K562 (cell line): ENCODE results near the gene CHCHD1. TPM values are rescaled to one million over a fixed set of nuclear protein-coding genes. Genes with fewer than 3 reads are reported as not detected.

Experiments used
- BRF1 ChIP-seq: IDR thresholded peaks from 3 replicates; pipeline ENCODE4 v1.6.1; 2011; ENCODE audit warnings: borderline replicate concordance, mild to moderate bottlenecking; ENCODE audit not compliant: insufficient read length; ENCODE audit errors: extremely low read depth
- CBX3 ChIP-seq, 2 experiments: IDR thresholded peaks; 1 replicate in 1 of 2; 2 replicates in 1 of 2; pipeline ENCODE4 v1.6.1; 2012; ENCODE audit warnings: inconsistent platforms in 2 of 2, low read length in 2 of 2, borderline replicate concordance in 1 of 2, control low read depth in 1 of 2
- DIDO1 ChIP-seq: fragments of 450-650 bp; IDR thresholded peaks from 2 replicates; pipeline ENCODE4 v1.6.1; 2016; ENCODE audit warnings: low read depth, missing biosample characterization, missing genetic modification characterization
- DNMT1 ChIP-seq: fragments of 450-650 bp; IDR thresholded peaks from 2 replicates; pipeline ENCODE4 v1.6.1; 2016; ENCODE audit warnings: antibody characterized with exemption, mild to moderate bottlenecking
- IRF2 ChIP-seq: sonication (generic); formaldehyde crosslinking; IDR thresholded peaks from 2 replicates; pipeline ENCODE4 v1.8.1; 2022; ENCODE audit warnings: mild to moderate bottlenecking, missing genetic modification reagents
- MCM3 ChIP-seq: fragments of 450-650 bp; IDR thresholded peaks from 2 replicates; pipeline ENCODE4 v1.6.1; 2016
- PHTF2 ChIP-seq: fragments of 250-450 bp; sonication (Bioruptor Pico); IDR thresholded peaks from 2 replicates; pipeline ENCODE4 v1.5.0; 2021; ENCODE audit warnings: mild to moderate bottlenecking
- PPARD ChIP-seq: fragments of 250-450 bp; sonication (Bioruptor Pico); IDR thresholded peaks from 2 replicates; pipeline ENCODE4 v1.8.0; 2022; ENCODE audit warnings: inconsistent platforms, mild to moderate bottlenecking, moderate library complexity
- RBM25 ChIP-seq: fragments of 200-400 bp; formaldehyde crosslinking; IDR thresholded peaks from 2 replicates; pipeline ENCODE4 v1.6.1; 2018; ENCODE audit warnings: low read length, low read depth, moderate library complexity; ENCODE audit not compliant: severe bottlenecking
- SMC3 ChIP-seq: conservative IDR thresholded peaks from 2 replicates; pipeline ENCODE4 v1.6.1; 2011; ENCODE audit warnings: low read depth, low read length, improper control_type of control experiment; ENCODE audit not compliant: insufficient read depth
- TAF7 ChIP-seq: fragments of 450-650 bp; IDR thresholded peaks from 2 replicates; pipeline ENCODE4 v1.6.1; 2016; ENCODE audit warnings: missing genetic modification characterization, missing compliant biosample characterization
- TBP ChIP-seq: optimal IDR thresholded peaks from 2 replicates; pipeline ENCODE3; 2011; ENCODE audit warnings: low read depth, low read length, improper control_type of control experiment
- THAP7 ChIP-seq: fragments of 250-450 bp; sonication (Bioruptor Pico); IDR thresholded peaks from 2 replicates; pipeline ENCODE4 v1.5.0; 2021
- TRIM25 ChIP-seq: fragments of 450-650 bp; IDR thresholded peaks from 2 replicates; pipeline ENCODE4 v1.7.0; 2016; ENCODE audit warnings: borderline replicate concordance
- TSHZ1 ChIP-seq: fragments of 250-450 bp; sonication (Bioruptor Pico); IDR thresholded peaks from 2 replicates; pipeline ENCODE4 v1.4.0; 2020; ENCODE audit warnings: mild to moderate bottlenecking, moderate library complexity
- ZNF316 ChIP-seq: fragments of 450-650 bp; IDR thresholded peaks from 2 replicates; pipeline ENCODE4 v1.6.1; 2016
- ZNF41 ChIP-seq: fragments of 250-450 bp; sonication (Bioruptor Pico); conservative IDR thresholded peaks from 2 replicates; pipeline ENCODE4 v1.4.0; 2020; ENCODE audit warnings: mild to moderate bottlenecking
- ZNF518B ChIP-seq: fragments of 250-450 bp; sonication (Bioruptor Pico); IDR thresholded peaks from 2 replicates; pipeline ENCODE4 v1.5.0; 2021; ENCODE audit warnings: mild to moderate bottlenecking, moderate library complexity
- ZNF644 ChIP-seq: fragments of 200-800 bp; sonication (Bioruptor generic); IDR thresholded peaks from 2 replicates; pipeline ENCODE4 v1.6.1; 2016; ENCODE audit warnings: low read depth, missing genetic modification characterization, missing compliant biosample characterization
- ZNF707 ChIP-seq: fragments of 250-450 bp; sonication (Bioruptor Pico); conservative IDR thresholded peaks from 2 replicates; pipeline ENCODE4 v1.8.0; 2022; ENCODE audit warnings: inconsistent platforms, mild to moderate bottlenecking, moderate library complexity
- polyA plus RNA-seq, 8 experiments: library from polyadenylated mRNA; depleted of rRNA in 4 of 8; stranded (reverse) in 5 of 8; unstranded in 3 of 8; fragments of >200 nt; fragmentation: Nextera tagmentation in 2 of 8; fragmentation: Illumina TruSeq in 1 of 8; extraction: Ambion mirVana in 2 of 8; extraction: Trizol in 1 of 8; gene quantifications; 2 replicates each; pipeline versions ENCODE4 v1.2.1 to v1.2.3, GENCODE V29; 2011 to 2014; ENCODE audit warnings: inconsistent platforms in 1 of 8, missing spikeins in 1 of 8
- total RNA-seq, 7 experiments: library from RNA; depleted of rRNA in 6 of 7; stranded (reverse); fragments of >200 nt in 6 of 7; fragmentation: Illumina TruSeq in 2 of 7; extraction: Trizol in 2 of 7; gene quantifications; 2 replicates each; pipeline versions ENCODE4 v1.2.1 to v1.2.3, GENCODE V29; 2011 to 2021; ENCODE audit warnings: low replicate concordance in 1 of 7

Gene CHCHD1
- total and polyA plus RNA-seq, 9 of the 15 experiments (the other 6 are each of a cell fraction or from before 2014, with no cell fraction given), result 52.9 to 126 (median 83.4) TPM

GRCh38 chr10:73743327-73743904 is 38.4 kb upstream of the CHCHD1 start (continued):
- TF ChIP-seq DIDO1 (tag) (peak; percentile 86), ZNF518B (CRISPR knock-in tag) (peak; percentile 85; the same call in 1 of the 2 replicates), MCM3 (no peak), RBM25 (no peak), ZNF707 (CRISPR knock-in tag) (peak; percentile 86), ZNF316 (no peak), IRF2 (CRISPR knock-in tag) (no peak), PHTF2 (peak; percentile 85), TRIM25 (no peak), THAP7 (0 out of 2 replicates have a peak, but pooled peaks have one; percentile 37), SMC3 (no peak), ZNF644 (tag) (peak; percentile 99), CBX3 (IDR thresholded peaks at IDR 0.05; ENCODE audit: borderline replicate concordance in 1 of 2, low read length in 2 of 2) (no peak), BRF1 (no peak), TSHZ1 (CRISPR knock-in tag) (peak; percentile 97), TAF7 (peak; percentile 93), PPARD (CRISPR knock-in tag) (peak; percentile 85), ZNF41 (CRISPR knock-in tag) (peak; percentile 97), TBP (no peak), DNMT1 (no peak)
